GM12873 (cell line): ENCODE results near the gene EXOC3.

Experiments
- TF ChIP-seq, protein P1 (sequence below): IDR thresholded peaks from 2 replicates; pipeline ENCODE4 v1.5.1; 2012; ENCODE audit warnings: low read depth, mild to moderate bottlenecking, moderate library complexity, low read length, control low read depth; ENCODE audit not compliant: insufficient read depth; ENCODE audit errors: missing control alignments

Gene EXOC3

DNA sequence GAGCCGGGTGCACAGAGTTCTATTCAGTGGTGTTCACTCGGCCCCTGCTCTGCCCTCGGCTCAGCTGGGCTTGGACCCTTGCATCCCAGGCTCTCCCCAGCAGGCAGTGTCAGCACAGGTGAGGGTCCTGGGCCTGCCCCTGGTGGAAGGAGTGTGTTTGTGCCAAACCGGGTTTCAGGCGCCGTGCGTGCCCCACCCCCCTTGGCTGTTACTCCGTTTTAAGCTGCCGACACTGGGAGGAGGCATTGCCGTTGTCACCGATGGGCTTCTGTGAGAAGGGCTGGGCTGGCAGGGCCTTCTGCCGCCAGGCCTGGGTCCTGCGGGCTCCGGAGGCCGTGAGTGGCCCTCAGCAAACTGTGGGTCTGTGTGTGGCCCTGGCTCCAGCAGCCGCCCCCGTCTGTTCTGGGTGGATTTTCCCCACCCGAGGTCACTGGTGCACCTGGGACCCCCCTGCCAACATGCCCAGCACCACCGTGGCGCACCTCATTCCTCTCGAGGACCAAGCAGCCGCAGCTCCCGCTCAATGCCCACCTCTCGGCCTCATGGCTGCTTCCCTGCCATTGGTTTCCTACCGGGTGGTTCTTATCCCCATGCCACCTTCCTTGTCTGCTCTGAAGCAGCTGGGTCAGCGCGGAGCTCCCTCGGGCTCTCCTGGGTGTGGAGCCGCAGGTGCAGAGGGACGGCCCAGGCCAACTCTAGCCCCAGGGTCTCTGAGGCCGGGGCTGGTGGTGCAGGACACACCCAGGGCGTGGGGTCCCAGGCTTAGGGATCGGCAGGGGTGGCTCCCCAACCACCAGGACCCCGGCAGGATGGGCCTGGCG is 44.3 kb upstream of the EXOC3 start:
- TF ChIP-seq, protein P1, sequence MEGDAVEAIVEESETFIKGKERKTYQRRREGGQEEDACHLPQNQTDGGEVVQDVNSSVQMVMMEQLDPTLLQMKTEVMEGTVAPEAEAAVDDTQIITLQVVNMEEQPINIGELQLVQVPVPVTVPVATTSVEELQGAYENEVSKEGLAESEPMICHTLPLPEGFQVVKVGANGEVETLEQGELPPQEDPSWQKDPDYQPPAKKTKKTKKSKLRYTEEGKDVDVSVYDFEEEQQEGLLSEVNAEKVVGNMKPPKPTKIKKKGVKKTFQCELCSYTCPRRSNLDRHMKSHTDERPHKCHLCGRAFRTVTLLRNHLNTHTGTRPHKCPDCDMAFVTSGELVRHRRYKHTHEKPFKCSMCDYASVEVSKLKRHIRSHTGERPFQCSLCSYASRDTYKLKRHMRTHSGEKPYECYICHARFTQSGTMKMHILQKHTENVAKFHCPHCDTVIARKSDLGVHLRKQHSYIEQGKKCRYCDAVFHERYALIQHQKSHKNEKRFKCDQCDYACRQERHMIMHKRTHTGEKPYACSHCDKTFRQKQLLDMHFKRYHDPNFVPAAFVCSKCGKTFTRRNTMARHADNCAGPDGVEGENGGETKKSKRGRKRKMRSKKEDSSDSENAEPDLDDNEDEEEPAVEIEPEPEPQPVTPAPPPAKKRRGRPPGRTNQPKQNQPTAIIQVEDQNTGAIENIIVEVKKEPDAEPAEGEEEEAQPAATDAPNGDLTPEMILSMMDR: no peak

DNA sequence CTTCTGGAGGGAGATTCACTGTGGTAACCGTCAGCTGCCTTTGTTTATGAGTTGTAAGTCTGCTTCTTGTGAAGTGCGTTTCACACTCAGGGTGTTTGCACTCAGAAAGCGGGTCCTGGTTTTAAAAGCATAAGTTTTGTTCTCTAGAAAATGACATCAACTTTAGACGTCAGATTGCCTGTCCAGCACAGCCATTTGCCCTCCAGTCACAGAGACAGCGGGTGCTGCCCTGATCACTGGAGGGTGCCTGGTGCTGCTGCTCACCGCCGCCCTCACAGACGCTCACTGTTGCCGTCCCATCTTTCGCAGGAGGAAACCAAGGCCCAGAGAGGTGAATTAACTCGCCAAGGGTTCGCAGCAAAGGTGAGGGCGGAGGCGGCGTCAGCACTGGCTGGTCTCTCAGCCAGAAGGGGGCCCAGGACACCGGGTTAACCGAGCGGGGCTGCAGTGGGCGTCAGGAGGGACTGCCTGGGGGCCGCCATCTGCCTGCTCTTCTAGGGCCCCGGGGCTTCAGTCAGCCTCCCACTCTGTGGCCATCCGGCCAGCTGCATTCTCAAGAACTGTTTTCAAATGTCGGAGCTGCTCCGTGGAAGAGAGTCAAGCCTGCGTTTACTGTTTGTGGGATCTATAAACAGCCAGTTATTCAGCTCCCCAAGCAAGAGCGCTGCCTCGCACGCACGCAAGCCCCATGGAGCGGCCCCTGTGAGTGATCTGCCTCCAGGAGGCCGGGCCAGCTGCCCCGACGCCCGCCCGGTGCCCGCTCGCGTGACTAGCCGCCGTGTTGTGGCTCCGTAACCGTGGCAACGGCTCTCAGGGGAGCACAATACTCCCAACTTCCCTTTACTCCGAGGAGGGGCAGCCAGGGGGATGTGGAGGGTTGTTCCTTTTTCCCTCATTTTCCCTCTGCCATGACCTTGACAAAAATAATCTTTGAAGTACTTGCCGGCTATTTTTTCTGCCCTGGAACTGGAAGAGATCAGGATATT is 43.4 kb upstream of the EXOC3 start:
- TF ChIP-seq, protein P1: no peak

- TF ChIP-seq, protein P1: no peak
Observed at GRCh38 chr5:400282-401145, 42.5 kb upstream of the EXOC3 start.

DNA sequence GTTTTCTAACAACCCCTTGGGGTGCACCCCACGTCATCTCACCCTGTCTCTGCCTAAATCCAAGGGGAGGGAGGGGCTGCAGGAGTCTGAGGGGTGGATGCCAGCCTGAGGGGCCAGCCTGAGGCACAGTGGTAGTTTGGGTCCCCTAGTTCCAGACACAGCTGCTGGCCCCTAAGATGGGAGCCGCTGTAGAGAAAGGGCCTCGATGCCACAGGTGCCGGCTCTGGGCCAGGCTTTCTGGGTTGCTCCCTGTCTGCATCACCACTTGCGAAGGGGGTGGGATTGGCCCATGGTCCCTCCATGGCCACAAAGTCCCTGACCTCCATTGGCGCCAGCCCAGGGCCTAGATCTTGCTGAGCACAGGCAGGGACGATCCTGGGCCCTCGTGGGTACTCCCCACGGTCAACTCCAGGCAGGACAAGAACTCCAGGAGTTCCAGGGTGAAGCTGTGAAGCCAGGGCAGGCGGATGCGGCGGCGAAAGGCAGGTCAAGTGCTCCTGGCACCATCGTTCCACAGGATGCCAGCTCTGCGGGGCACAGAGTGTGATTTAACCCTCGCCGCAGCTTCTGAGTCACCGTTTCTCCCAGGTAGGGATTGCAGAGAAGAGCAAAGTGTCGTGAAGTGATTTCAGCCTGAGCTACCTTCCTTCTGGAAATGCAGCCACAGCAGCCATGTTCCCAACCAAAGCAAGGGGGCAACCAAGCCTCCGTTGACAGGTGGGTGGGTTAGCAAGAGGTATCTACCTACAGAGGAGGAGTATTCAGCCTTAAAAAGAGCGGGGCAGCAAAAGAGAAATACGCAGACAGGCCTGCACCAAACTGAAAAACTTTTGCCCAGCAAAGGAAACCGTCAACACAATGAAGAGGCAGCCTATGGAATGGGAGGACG is 41.6 kb upstream of the EXOC3 start:
- TF ChIP-seq, protein P1: no peak

GRCh38 chr5:402615-403359 is 40.2 kb upstream of the EXOC3 start:
- TF ChIP-seq, protein P1: peak; percentile 43

- TF ChIP-seq, protein P1: no peak
Observed at GRCh38 chr5:403995-404394, 39.0 kb upstream of the EXOC3 start.
